H1 (cell line): Measurements from ENCODE around the gene FBLN2. TPM values are rescaled to one million over a fixed set of nuclear protein-coding genes. Genes with fewer than 3 reads are reported as not detected.

Source experiments
- ATF3 ChIP-seq: IDR thresholded peaks from 2 replicates; pipeline ENCODE4 v1.6.1; 2011; ENCODE audit warnings: low read depth, mild to moderate bottlenecking, low read length; ENCODE audit not compliant: insufficient read depth
- CREB1 ChIP-seq: IDR thresholded peaks from 2 replicates; pipeline ENCODE4 v1.6.1; 2012; ENCODE audit warnings: inconsistent platforms
- GTF2F1 ChIP-seq: IDR thresholded peaks from 2 replicates; pipeline ENCODE4 v1.6.1; 2012; ENCODE audit warnings: low read depth, low read length, improper control_type of control experiment, borderline replicate concordance
- PHF8 ChIP-seq: fragments of 200-600 bp; sonication (generic); conservative IDR thresholded peaks from 2 replicates; pipeline ENCODE4 v1.7.1; 2012; ENCODE audit warnings: low read depth, mild to moderate bottlenecking, inconsistent platforms, low read length, moderate library complexity
- POU5F1 ChIP-seq: IDR thresholded peaks from 2 replicates; pipeline ENCODE4 v1.6.1; 2011; ENCODE audit warnings: low read depth, mild to moderate bottlenecking, low read length, moderate library complexity
- SP2 ChIP-seq: IDR thresholded peaks from 2 replicates; pipeline ENCODE4 v1.6.1; 2012; ENCODE audit warnings: mild to moderate bottlenecking, low read length, inconsistent platforms
- TAF1 ChIP-seq: IDR thresholded peaks from 2 replicates; pipeline ENCODE4 v1.6.1; 2011; ENCODE audit warnings: mild to moderate bottlenecking, low read depth, low read length
- TCF12 ChIP-seq: IDR thresholded peaks from 2 replicates; pipeline ENCODE4 v1.6.1; 2011; ENCODE audit warnings: low read depth, mild to moderate bottlenecking, low read length
- polyA plus RNA-seq, 7 experiments: library from polyadenylated mRNA; depleted of rRNA in 3 of 7; stranded (reverse) in 5 of 7; unstranded in 2 of 7; fragments of >200 nt in 5 of 7; fragments of 200-250 nt in 2 of 7; gene quantifications; 1 replicate in 5 of 7; 2 replicates in 1 of 7; 4 replicates in 1 of 7; pipeline versions ENCODE4 v1.2.1 to v1.2.3, GENCODE V29; 2011 to 2013; ENCODE audit warnings: missing spikeins in 2 of 7, mixed read lengths in 2 of 7
- total RNA-seq: library from RNA; stranded (reverse); fragmentation: NEBNext Ultra II Directional; extraction: Animal tissue kit (Norgen Biotek cat#: 25700); gene quantifications from 2 replicates; pipeline ENCODE4 v1.2.1, GENCODE V29; 2021
- TF ChIP-seq, protein P1 (sequence below): IDR thresholded peaks from 2 replicates; pipeline ENCODE4 v1.6.1; 2012; ENCODE audit warnings: inconsistent platforms

FBLN2 gene
- total and polyA plus RNA-seq, 2 of the 8 experiments (the other 6 are each of a cell fraction or from before 2014, with no cell fraction given), result 17.4 to 24.2 TPM

DNA sequence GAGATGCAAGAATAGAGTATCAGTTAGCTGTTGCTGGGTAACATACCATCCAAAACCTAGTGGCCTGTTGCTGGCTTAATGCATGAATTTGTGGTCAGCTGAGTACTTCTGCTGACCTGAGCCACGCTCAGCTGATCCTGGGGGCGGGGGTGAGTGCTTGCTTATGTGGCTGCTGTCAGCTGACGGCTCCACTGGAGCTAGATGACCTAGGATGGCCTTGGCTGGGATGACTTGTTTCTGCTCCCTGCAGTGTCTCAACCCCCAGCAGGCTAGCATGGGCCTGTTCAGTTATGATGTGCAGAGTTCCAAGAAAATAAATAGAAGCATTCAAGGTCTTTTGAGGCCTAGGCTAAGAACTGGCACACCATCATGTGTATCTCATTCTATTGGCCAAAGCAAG lies 63.9 kb downstream of the FBLN2 start (continued):
- TF ChIP-seq PHF8, result no peak
- TF ChIP-seq POU5F1, result no peak
- TF ChIP-seq, protein P1, sequence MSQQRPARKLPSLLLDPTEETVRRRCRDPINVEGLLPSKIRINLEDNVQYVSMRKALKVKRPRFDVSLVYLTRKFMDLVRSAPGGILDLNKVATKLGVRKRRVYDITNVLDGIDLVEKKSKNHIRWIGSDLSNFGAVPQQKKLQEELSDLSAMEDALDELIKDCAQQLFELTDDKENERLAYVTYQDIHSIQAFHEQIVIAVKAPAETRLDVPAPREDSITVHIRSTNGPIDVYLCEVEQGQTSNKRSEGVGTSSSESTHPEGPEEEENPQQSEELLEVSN, result no peak
- TF ChIP-seq TAF1, result no peak
- no peak for TF ChIP-seq ATF3
- TF ChIP-seq SP2, result no peak
- no peak for TF ChIP-seq TCF12
- TF ChIP-seq GTF2F1, result no peak
- no peak for TF ChIP-seq CREB1
- TF ChIP-seq, all 59 proteins: peak for 0
